Skeletal muscle satellite cell (primary cell): ENCODE measurements around the gene CD2AP. TPM values are rescaled to one million over a fixed set of nuclear protein-coding genes. Genes with fewer than 3 reads are reported as not detected.

ENCODE experiments used
- H3K27me3 ChIP-seq: 2 replicates; pipeline ENCODE4 v1.7.0; 2013; ENCODE audit warnings: low read length; ENCODE audit not compliant: control insufficient read depth, insufficient read depth
- H3K36me3 ChIP-seq: 2 replicates; pipeline ENCODE4 v1.7.0; 2013; ENCODE audit warnings: mild to moderate bottlenecking, control low read depth, low read length; ENCODE audit not compliant: insufficient read depth
- H3K4me1 ChIP-seq: 2 replicates; pipeline ENCODE4 v1.7.0; 2013; ENCODE audit warnings: low read length; ENCODE audit not compliant: control insufficient read depth, insufficient read depth
- H3K4me2 ChIP-seq: 2 replicates; pipeline ENCODE4 v1.7.0; 2013; ENCODE audit warnings: mild to moderate bottlenecking, low read length
- H3K4me3 ChIP-seq: 2 replicates; pipeline ENCODE4 v1.7.0; 2013; ENCODE audit warnings: low read length
- H3K9ac ChIP-seq: 2 replicates; pipeline ENCODE4 v1.7.0; 2013; ENCODE audit warnings: mild to moderate bottlenecking, low read depth, low read length, moderate library complexity
- H3K9me3 ChIP-seq: replicated peaks from 2 replicates; pipeline ENCODE4 v1.7.0; 2013; ENCODE audit warnings: mild to moderate bottlenecking, control low read depth, low read length
- small RNA-seq: library from RNA; depleted of rRNA; stranded (forward); fragments of <200 nt; gene quantifications from one replicate; pipeline ENCODE3, GENCODE V24; 2012

Gene CD2AP

DNA sequence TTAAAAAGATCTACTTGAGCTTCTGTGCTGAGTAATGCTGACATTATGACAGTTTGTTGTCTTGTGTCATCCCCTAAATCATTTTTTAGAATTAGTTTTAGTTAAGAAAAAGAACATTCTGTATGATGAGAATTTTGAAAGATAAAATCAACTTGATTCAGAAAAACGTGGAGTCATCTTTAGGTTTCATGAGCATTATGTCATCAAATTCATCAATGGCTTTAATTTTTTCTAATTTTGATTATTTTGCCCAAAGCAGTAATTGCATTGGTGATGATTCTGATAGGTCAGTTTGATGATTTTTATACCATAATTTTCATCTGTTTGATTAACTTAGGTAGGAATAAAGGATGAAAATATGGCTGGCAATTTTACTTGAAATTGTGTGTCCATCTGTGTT is 194.2 kb downstream of the CD2AP start:
- H3K36me3 ChIP-seq = no peaks in the 10 kb centered on the region
- no peak overlapping the region for H3K4me3 ChIP-seq
- no peaks in the 10 kb centered on the region for H3K4me1 ChIP-seq
- no peak overlapping the region for H3K9ac ChIP-seq
- peaks cover 4% of the 10 kb centered on the region for H3K27me3 ChIP-seq
- no peak overlapping the region for H3K4me2 ChIP-seq
- no peaks in the 10 kb centered on the region for H3K9me3 ChIP-seq

GRCh38 chr6:47672816-47673215 is 195.2 kb downstream of the CD2AP start:
- H3K4me3 ChIP-seq = no peak overlapping the region
- no peaks in the 10 kb centered on the region for H3K27me3 ChIP-seq
- no peak overlapping the region for H3K9ac ChIP-seq
- no peaks in the 10 kb centered on the region for H3K9me3 ChIP-seq
- no peak overlapping the region for H3K4me2 ChIP-seq
- H3K4me1 ChIP-seq = no peaks in the 10 kb centered on the region
- H3K36me3 ChIP-seq = no peaks in the 10 kb centered on the region

DNA sequence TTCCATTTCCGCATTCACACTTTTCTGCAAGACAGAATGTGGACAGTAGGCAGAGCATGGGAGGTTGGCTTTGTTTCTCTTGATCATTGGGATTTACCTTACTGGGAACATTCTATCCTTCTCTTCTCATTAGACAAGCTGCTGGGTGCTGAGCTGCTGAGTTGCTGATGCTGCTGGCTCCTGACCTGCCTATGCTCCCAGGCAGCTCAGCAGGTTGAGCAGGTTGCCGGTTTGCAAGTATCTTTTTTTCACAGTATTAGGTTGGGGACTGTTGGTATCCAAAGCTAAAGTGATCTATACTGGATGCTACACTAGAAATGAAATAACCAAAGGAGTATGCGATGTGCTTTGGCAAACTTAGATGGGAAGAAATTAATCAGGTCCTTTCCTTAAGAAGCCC is 197.1 kb downstream of the CD2AP start:
- no peaks in the 10 kb centered on the region for H3K9me3 ChIP-seq
- H3K4me2 ChIP-seq = no peak overlapping the region
- H3K9ac ChIP-seq = no peak overlapping the region
- no peaks in the 10 kb centered on the region for H3K27me3 ChIP-seq
- H3K4me1 ChIP-seq = no peaks in the 10 kb centered on the region
- H3K36me3 ChIP-seq = no peaks in the 10 kb centered on the region
- H3K4me3 ChIP-seq = no peak overlapping the region

Small RNA genes within 50 kb of the gene (small RNA-seq; reads per million reads assigned to genes)
- not detected for gene RF00019
